H9 (cell line): ENCODE results near the gene OGFOD3. TPM values are rescaled to one million over a fixed set of nuclear protein-coding genes. Genes with fewer than 3 reads are reported as not detected.
"Not testable (repeated sequence)": the region's sequence is repeated elsewhere in the genome, so short reads cannot be mapped to it uniquely, and the experiment has no call there.

Experiments used
- DNase-seq: peaks from one replicate; pipeline ENCODE4 v3.0.0-alpha.2; 2017
- H2AFZ ChIP-seq: one replicate; pipeline ENCODE4 v1.6.1; 2013; ENCODE audit warnings: mild to moderate bottlenecking, low read length, control low read depth, moderate library complexity
- H2AK5ac ChIP-seq: 2 replicates; pipeline ENCODE4 v1.6.1; 2013; ENCODE audit warnings: low read length, control low read depth, mixed read lengths; ENCODE audit not compliant: insufficient read length
- H2BK120ac ChIP-seq: one replicate; pipeline ENCODE4 v1.6.1; 2013; ENCODE audit warnings: low read depth, mild to moderate bottlenecking, low read length, control low read depth, inconsistent platforms; ENCODE audit not compliant: poor library complexity, severe bottlenecking
- H2BK12ac ChIP-seq: 2 replicates; pipeline ENCODE4 v1.6.1; 2013; ENCODE audit warnings: low read length, control low read depth, mixed read lengths, low read depth; ENCODE audit not compliant: insufficient read length
- H2BK15ac ChIP-seq: 2 replicates; pipeline ENCODE4 v1.6.1; 2013; ENCODE audit warnings: low read depth, low read length, control low read depth
- H2BK20ac ChIP-seq: one replicate; pipeline ENCODE4 v1.6.1; 2013; ENCODE audit warnings: low read depth, mild to moderate bottlenecking, low read length, control low read depth, inconsistent platforms; ENCODE audit not compliant: poor library complexity, severe bottlenecking
- H2BK5ac ChIP-seq: 2 replicates; pipeline ENCODE4 v1.6.1; 2013; ENCODE audit warnings: low read length, control low read depth, mixed read lengths; ENCODE audit not compliant: insufficient read length
- H3K14ac ChIP-seq: 2 replicates; pipeline ENCODE4 v1.6.1; 2013; ENCODE audit warnings: low read length, control low read depth; ENCODE audit not compliant: insufficient read depth
- H3K18ac ChIP-seq: 2 replicates; pipeline ENCODE4 v1.6.1; 2013; ENCODE audit warnings: low read depth, mild to moderate bottlenecking, mixed read lengths, low read length, control low read depth; ENCODE audit not compliant: insufficient read length
- H3K23ac ChIP-seq: 2 replicates; pipeline ENCODE4 v1.6.1; 2013; ENCODE audit warnings: low read length, control low read depth, mixed read lengths, low read depth; ENCODE audit not compliant: insufficient read length
- H3K23me2 ChIP-seq: 2 replicates; pipeline ENCODE4 v1.6.1; 2013; ENCODE audit warnings: low read depth, mild to moderate bottlenecking, mixed read lengths, low read length, control low read depth; ENCODE audit not compliant: insufficient read length, poor library complexity, severe bottlenecking
- H3K27ac ChIP-seq: 2 replicates; pipeline ENCODE4 v1.5.1; 2013; ENCODE audit warnings: low read length, control low read depth, mixed read lengths, low read depth; ENCODE audit not compliant: insufficient read length
- H3K27me3 ChIP-seq: 2 replicates; pipeline ENCODE4 v1.6.1; 2013; ENCODE audit warnings: low read length, control low read depth, inconsistent platforms; ENCODE audit not compliant: insufficient read depth
- H3K4ac ChIP-seq: 2 replicates; pipeline ENCODE4 v1.6.1; 2013; ENCODE audit warnings: low read depth, mild to moderate bottlenecking, control low read depth, inconsistent platforms, low read length, moderate library complexity
- H3K4me1 ChIP-seq: 2 replicates; pipeline ENCODE4 v1.6.1; 2013; ENCODE audit warnings: low read length, control low read depth, inconsistent platforms; ENCODE audit not compliant: insufficient read depth
- H3K4me2 ChIP-seq: 2 replicates; pipeline ENCODE4 v1.6.1; 2013; ENCODE audit warnings: low read length, control low read depth, mixed read lengths; ENCODE audit not compliant: insufficient read length, insufficient read depth
- H3K56ac ChIP-seq: 2 replicates; pipeline ENCODE4 v1.6.1; 2013; ENCODE audit warnings: low read depth, mild to moderate bottlenecking, mixed read lengths, low read length, control low read depth; ENCODE audit not compliant: insufficient read length
- H3K79me1 ChIP-seq: 2 replicates; pipeline ENCODE4 v1.6.1; 2013; ENCODE audit warnings: low read depth, mild to moderate bottlenecking, moderate library complexity, low read length, control low read depth, inconsistent platforms; ENCODE audit not compliant: insufficient read depth, poor library complexity, severe bottlenecking
- H3K79me2 ChIP-seq: 2 replicates; pipeline ENCODE4 v1.6.1; 2013; ENCODE audit warnings: low read length, control low read depth, inconsistent platforms; ENCODE audit not compliant: insufficient read depth
- H3K9ac ChIP-seq: 2 replicates; pipeline ENCODE4 v1.6.1; 2013; ENCODE audit warnings: low read length, control low read depth, mixed read lengths; ENCODE audit not compliant: insufficient read length; ENCODE audit errors: extremely low read depth
- H3K9me3 ChIP-seq: one replicate; pipeline ENCODE4 v1.6.1; 2013; ENCODE audit warnings: low read depth, low read length, inconsistent platforms; ENCODE audit not compliant: control insufficient read depth
- H3T11ph ChIP-seq: one replicate; pipeline ENCODE4 v1.6.1; 2013; ENCODE audit warnings: mild to moderate bottlenecking, low read length, control low read depth, inconsistent platforms
- H4K20me1 ChIP-seq: one replicate; pipeline ENCODE4 v1.6.1; 2013; ENCODE audit not compliant: control insufficient read depth, insufficient read length, insufficient read depth
- H4K5ac ChIP-seq: 2 replicates; pipeline ENCODE4 v1.6.1; 2013; ENCODE audit warnings: low read depth, mild to moderate bottlenecking, mixed read lengths, low read length, control low read depth; ENCODE audit not compliant: insufficient read length
- H4K8ac ChIP-seq: replicated peaks from 2 replicates; pipeline ENCODE4 v1.6.1; 2013; ENCODE audit warnings: low read length, control low read depth, mixed read lengths, low read depth; ENCODE audit not compliant: insufficient read length
- H4K91ac ChIP-seq: 2 replicates; pipeline ENCODE4 v1.6.1; 2013; ENCODE audit warnings: low read depth, mild to moderate bottlenecking, moderate library complexity, mixed read lengths, low read length, control low read depth; ENCODE audit not compliant: insufficient read length
- H3K27ac Mint-ChIP-seq, 3 experiments: 2 replicates in 2 of 3; 3 replicates in 1 of 3; pipeline ENCODE4 v1.8.0; 2020 to 2021; ENCODE audit warnings: mixed read lengths in 3 of 3, mild to moderate bottlenecking in 1 of 3, moderate library complexity in 1 of 3
- H3K27me3 Mint-ChIP-seq: 2 replicates; pipeline ENCODE4 v1.8.0; 2021; ENCODE audit warnings: low read depth, mild to moderate bottlenecking, moderate library complexity, mixed read lengths
- H3K36me3 Mint-ChIP-seq, 3 experiments: 2 replicates in 2 of 3; 3 replicates in 1 of 3; pipeline ENCODE4 v1.8.0; 2020 to 2021; ENCODE audit warnings: low read depth in 3 of 3, mixed read lengths in 3 of 3; ENCODE audit not compliant: insufficient read depth in 1 of 3
- H3K4me1 Mint-ChIP-seq, 2 experiments: 2 replicates each; pipeline ENCODE4 v1.8.0; 2020; ENCODE audit warnings: mixed read lengths in 2 of 2
- H3K4me3 Mint-ChIP-seq, 2 experiments: 2 replicates in 1 of 2; 3 replicates in 1 of 2; pipeline ENCODE4 v1.8.0; 2020 to 2021; ENCODE audit warnings: mild to moderate bottlenecking in 2 of 2, mixed read lengths in 2 of 2, moderate library complexity in 1 of 2
- H3K9me3 Mint-ChIP-seq, 2 experiments: 2 replicates in 1 of 2; 3 replicates in 1 of 2; pipeline ENCODE4 v1.8.0; 2020; ENCODE audit warnings: mild to moderate bottlenecking in 2 of 2, mixed read lengths in 2 of 2, moderate library complexity in 1 of 2
- CTCF ChIP-seq: fragments of 200-600 bp; sonication (generic); conservative IDR thresholded peaks from 3 replicates; pipeline ENCODE4 v1.8.0; 2021; ENCODE audit warnings: antibody characterized with exemption, mild to moderate bottlenecking
- WGBS: extraction: QIAGEN DNeasy Blood & Tissue Kit; methylation state at CpG from one replicate; pipeline ENCODE4 v1.1.7; 2013; ENCODE audit warnings: missing lambda C conversion rate, low lambda C conversion rate, mixed read lengths; ENCODE audit not compliant: insufficient read length; ENCODE audit errors: extremely low coverage; 5-methylcytosine and 5-hydroxymethylcytosine counted together
- total RNA-seq: library from RNA; stranded (reverse); gene quantifications from 2 replicates; pipeline ENCODE4 v1.2.1, GENCODE V29; 2021

OGFOD3 gene
- total RNA-seq, 1 experiment from 2014 or later = 27.8 TPM

DNA sequence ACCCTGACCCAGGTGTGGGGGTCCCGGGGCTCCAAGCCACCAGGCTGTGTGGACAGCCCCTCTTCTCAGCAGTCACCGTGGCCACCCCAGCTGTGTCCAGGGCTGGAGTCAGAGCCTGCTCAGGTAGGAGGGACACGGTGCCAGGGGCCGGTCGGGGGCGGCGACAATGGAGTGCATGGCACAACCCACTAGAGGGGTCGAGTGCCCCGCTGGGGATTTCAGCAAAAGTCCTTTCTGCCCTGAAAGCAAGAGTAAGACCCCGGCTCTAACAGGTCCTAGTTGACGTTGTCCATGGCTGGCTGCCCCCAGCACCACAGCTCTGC, 35.5 kb downstream of the OGFOD3 start:
- TF ChIP-seq CTCF = no peak

GRCh38 chr17:82382220-82382932, 36.0 kb downstream of the OGFOD3 start:
- not testable (repeated sequence) for H3K79me2 ChIP-seq, H3K79me1 ChIP-seq, DNase-seq, H2AK5ac ChIP-seq, H3K36me3 Mint-ChIP-seq, H4K20me1 ChIP-seq, H3K9ac ChIP-seq, H2BK12ac ChIP-seq, H3K56ac ChIP-seq, H3K9me3 Mint-ChIP-seq, H3K4ac ChIP-seq, H3K18ac ChIP-seq, H3K27ac ChIP-seq, H3K4me1 ChIP-seq, H2AFZ ChIP-seq, H3K4me3 Mint-ChIP-seq, H4K91ac ChIP-seq, H3K14ac ChIP-seq, H2BK20ac ChIP-seq, H3T11ph ChIP-seq, H3K9me3 ChIP-seq, H3K23ac ChIP-seq, H4K5ac ChIP-seq, H3K27me3 ChIP-seq, H2BK15ac ChIP-seq, H3K23me2 ChIP-seq, H2BK5ac ChIP-seq, H2BK120ac ChIP-seq, H3K4me2 ChIP-seq, H3K27ac Mint-ChIP-seq, H4K8ac ChIP-seq
- Mint-ChIP-seq H3K4me1 (peaks cover 7 to 18% of the 10 kb centered on the region in 2 experiments), H3K27me3 (peaks cover 19% of the 10 kb centered on the region)
- no CpG with 5 or more reads among the region's 21 CpGs for WGBS

More for the DNA sequence above, 35.5 kb downstream of the OGFOD3 start:
- no peak for DNase-seq
- Histone ChIP-seq H2AFZ (no peak overlapping the region), H3K79me1 (no peaks in the 10 kb centered on the region), H3K18ac (no peak overlapping the region), H4K91ac (no peak overlapping the region), H2BK20ac (no peak overlapping the region), H2AK5ac (no peak overlapping the region), H2BK5ac (no peak overlapping the region), H2BK12ac (no peak overlapping the region), H3K9me3 (no peaks in the 10 kb centered on the region), H3K56ac (no peak overlapping the region), H4K20me1 (no peaks in the 10 kb centered on the region), H3K4ac (no peak overlapping the region), H3K4me1 (no peaks in the 10 kb centered on the region), H2BK15ac (no peak overlapping the region), H3K27ac (no peak overlapping the region), H3K79me2 (no peaks in the 10 kb centered on the region), H4K8ac (no peak overlapping the region), H3K14ac (no peak overlapping the region), H3T11ph (no peak overlapping the region), H3K4me2 (no peak overlapping the region), H3K27me3 (no peaks in the 10 kb centered on the region), H2BK120ac (no peak overlapping the region), H3K23ac (no peak overlapping the region), H4K5ac (no peak overlapping the region), H3K23me2 (no peaks in the 10 kb centered on the region), H3K9ac (no peak overlapping the region)
- Mint-ChIP-seq H3K27ac (no peak overlapping the region), H3K36me3 (no peaks in the 10 kb centered on the region), H3K27me3 (peaks cover 21% of the 10 kb centered on the region), H3K4me3 (no peak overlapping the region), H3K4me1 (peaks cover 7 to 18% of the 10 kb centered on the region in 2 experiments), H3K9me3 (no peaks in the 10 kb centered on the region; a peak in 1 of 5 replicates)
- WGBS = no CpG with 5 or more reads among the region's 11 CpGs
